Stimulated activated CD8-positive, alpha-beta memory T cell treated with anti-CD3 and anti-CD28 coated beads, Interleukin-15, amount 100 ng/mL, for 1 hour (primary cell): Measurements from ENCODE around the gene KIAA1958.
"Not testable (repeated sequence)": the region's sequence is repeated elsewhere in the genome, so short reads cannot be mapped to it uniquely, and the experiment has no call there.

Experiments used
- DNase-seq: peaks from one replicate; pipeline ENCODE4 v3.0.0-alpha.2; 2020; ENCODE audit warnings: low read depth

Gene KIAA1958

DNA sequence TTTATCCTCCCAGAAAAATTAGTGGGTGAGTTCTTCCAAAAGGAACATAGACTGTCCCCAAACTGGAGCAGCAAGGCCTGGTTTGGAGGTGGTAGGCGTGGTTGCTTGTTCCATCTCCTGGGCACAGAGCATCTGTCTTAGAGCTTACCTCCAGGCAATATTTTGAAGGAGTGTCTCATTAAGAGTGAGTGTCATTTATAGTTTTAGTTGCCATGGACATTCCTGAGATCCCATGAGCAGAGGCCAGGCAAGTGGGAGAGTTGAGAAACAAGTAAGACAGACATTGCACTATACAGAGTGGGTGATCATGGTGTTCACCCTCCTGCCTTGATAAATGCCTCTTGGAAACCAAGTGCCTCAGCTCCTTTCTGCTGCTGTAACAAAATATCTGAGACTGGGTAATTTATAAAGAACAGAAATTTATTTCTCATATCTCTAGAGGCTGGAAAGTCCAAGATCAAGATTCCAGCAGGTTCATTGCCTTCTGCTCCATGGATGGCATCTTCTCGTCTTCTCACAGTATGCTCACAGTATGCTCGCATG lies 68.5 kb downstream of the KIAA1958 start:
- no peak for DNase-seq

DNA sequence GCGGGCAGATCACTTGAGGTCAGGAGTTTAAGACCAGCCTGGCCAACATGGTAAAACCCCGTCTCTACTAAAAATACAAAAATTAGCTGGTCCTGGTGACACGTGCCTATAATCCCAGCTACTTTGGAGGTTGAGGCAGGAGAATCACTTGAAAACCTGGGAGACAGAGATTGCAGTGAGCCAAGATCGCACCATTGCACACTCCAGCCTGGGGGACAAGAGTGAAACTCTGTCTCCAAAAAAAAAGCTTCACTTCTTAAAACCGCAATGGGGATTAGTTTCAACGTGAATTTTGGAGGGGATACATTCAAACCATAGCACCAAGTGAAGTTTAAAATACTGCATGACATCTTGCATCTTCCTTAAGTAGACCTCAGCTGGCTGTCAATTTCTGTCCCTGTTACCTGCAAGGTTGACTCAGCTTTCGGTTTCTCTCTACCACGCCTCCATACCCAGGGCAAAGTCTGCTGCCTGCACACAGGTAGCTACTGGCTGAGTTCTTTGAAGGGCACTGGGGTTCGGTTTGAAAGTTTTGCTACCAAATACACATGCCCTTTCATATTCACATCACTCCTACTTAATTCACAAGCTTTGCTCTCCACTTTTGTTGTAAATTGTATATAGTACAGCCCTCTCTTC lies 69.3 kb downstream of the KIAA1958 start:
- DNase-seq, result no peak

DNA sequence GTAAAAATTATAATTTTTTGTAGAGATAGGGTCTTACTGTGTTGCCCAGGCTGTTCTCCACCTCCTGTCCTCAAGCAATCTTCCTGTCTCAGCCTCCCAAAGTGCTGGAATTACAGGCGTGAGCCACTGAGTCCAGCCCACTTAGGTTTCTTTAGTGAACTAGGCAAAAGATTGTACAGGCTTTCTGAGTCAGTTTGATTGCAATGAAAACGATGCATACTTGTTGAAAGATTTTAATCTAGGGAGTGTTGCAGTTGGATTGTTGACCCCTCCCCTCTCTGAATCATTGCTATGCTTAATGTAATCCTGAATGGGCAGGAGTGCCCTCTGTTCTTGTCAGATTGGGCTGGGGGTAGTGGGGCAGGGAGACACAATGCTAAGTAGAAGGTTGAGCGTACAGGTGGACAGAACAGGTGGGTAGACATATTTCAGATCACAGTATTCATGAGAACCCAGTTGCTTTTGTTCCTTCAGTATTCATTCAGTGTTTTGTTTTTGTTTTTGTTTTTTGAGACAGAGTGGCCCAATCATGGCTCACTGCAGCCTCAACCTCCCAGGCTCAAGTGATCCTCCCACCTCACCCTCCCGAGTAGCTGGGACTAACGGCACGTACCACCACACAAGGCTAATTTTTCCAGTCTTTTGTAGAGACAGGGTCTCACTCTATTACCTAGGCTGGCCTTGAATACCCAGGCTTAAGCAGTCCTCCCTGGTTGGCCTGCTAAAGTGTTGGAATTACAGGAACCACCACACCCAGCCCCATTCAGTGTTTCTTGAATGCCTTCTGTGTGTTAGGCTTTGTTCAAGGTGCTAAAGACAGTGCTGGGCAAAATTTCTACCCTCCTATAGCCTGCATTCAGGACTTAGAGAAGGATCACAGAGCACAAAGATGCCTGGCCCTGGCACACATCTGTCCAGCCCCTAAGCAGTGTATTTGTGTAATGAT lies 70.1 kb downstream of the KIAA1958 start:
- DNase-seq, result no peak

DNA sequence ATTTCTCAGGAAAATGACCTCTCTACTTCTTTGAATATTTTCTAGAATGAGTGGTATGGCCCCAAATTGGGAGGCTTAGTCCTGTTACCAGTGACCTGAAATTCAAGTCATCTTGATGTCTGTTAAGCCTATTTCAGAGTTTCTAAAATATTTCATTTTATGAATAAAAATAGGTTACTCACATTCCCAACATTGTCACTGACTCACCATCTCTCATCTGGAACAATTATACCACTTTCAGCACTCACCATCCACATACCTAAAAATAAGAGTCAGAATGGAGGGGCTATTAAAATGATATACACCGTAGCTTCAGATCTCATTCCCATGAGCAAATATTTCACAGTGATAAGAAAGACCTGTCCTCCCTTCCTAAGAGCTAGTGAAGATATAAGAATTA lies 71.8 kb downstream of the KIAA1958 start:
- no peak for DNase-seq

DNA sequence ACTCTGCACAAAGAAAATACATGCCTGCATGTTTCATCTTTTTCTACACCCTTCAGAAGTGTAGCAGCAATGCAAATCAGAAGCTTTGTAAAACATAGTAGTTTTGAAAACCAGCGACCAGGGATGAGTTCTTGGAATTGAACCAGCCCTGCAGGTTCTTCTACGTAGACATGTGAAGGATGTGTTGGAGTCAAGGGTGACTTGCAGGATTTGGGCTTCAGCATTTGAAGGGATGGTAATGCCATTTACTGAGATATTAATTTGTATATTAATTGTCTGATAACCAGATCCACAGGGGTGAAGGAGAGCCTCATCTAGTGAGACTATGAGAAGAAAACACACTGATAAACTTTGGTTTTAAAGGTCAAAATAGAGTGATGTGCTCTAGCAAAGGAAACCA lies 72.4 kb downstream of the KIAA1958 start:
- DNase-seq, result no peak

DNA sequence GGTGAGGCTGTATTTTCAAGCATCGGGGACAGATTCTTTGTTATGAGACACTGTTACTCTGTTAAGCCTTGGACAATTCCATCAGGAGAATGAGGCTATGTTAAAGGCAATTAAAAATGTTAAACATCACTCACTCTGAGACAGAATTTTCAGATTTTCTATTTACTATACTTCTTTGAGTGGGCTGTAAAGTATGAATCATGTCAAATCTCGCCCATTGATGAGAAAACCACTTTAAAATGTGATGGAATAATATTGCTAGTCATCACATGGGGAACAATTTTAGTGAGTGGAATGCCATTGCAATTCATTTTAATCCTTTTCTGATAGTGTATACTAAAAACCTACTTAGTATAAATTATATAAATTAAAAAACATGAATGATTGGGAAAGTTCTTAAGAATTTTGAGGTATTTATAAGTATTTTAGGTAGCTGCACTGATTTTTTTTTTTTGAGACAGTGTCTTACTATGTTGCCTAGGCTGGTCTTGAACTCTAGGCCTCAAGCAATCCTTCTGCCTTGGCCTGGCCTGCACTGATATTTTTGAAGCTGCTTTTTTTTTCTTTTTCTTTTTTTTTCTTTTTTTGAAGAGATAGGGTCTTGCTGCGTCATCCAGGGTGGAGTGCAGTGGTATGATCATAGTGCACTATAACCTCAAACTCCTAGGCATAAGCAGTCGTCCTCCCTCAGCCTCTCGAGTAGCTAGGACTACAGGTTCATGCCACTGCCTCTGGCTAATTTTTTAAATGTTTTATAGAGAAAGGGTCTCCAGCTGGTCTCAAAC lies 73.2 kb downstream of the KIAA1958 start:
- no peak for DNase-seq

DNA sequence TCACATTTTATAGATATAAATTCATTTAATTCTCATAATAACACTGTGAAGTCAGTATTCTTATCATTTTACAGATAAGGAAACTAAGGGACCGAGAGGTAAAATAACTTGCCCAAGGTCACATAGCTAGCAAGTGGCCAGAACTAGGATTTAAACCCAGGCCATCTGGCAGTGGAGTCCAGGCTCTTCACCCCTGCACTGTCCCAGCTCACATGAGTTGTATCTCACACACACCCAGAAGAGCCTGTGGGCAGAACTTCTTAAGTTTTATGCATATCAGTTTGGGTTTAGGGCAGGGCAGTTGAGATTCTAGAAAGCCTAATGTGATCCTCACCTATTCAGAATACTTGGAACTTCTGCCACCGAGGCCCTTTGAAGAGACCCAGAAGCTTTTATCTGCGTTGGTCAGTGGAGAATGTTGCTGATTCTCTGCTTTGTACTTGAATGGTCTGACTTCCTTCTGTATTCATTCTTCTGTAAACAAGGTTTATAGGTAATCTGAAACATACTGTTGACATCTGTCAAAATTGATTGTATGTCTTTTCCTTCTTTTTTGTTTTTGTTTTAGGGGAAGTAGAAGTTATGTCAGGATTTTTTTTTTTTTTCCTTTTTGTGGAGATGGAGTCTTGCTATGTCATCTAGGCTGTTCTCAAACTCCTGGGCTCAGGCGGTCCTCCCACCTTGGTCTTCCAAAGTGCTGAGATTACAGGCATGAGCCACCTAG lies 75.8 kb downstream of the KIAA1958 start:
- no peak for DNase-seq

DNA sequence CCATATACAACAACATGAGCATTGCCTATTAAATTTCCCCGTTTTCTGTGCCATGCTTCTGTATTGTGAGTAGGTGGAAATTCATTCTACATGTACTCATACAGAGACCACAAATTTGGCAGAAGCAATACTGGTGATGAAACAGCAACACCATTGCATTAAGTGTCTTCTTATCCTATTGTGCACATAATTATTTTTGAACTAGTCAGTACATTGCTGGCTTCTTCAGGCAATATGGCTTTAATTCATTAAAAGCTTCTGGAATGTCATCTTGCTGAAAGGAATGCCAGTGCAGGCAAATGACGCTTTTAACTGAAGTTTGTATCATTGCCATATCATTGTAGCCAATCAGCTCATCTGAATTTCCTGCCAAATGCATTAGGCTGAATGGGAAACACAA lies 82.6 kb downstream of the KIAA1958 start:
- no peak for DNase-seq

DNA sequence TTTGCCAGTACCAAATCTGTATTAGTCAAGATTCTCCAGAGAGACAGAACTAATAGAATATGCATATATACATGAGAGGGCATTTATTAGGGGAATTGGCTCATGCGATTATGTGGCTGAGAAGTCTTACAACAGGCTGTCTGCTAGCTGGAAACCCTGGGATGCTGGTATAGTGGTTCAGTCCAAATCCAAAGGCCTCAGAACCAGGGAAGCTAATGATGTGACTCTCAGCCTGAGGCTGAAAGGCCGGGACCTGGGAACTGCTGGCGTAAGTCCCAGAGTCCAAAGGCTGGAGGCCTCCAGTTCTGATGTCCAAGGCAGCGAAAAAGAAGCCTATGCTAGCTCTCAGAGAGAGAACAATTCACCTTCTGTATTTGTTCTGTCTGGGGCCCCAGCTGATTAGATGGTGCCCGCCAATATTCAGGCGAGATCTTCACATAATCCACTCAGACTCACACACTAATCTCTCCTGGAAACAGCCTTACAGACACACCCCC lies 84.1 kb downstream of the KIAA1958 start:
- DNase-seq, result no peak

DNA sequence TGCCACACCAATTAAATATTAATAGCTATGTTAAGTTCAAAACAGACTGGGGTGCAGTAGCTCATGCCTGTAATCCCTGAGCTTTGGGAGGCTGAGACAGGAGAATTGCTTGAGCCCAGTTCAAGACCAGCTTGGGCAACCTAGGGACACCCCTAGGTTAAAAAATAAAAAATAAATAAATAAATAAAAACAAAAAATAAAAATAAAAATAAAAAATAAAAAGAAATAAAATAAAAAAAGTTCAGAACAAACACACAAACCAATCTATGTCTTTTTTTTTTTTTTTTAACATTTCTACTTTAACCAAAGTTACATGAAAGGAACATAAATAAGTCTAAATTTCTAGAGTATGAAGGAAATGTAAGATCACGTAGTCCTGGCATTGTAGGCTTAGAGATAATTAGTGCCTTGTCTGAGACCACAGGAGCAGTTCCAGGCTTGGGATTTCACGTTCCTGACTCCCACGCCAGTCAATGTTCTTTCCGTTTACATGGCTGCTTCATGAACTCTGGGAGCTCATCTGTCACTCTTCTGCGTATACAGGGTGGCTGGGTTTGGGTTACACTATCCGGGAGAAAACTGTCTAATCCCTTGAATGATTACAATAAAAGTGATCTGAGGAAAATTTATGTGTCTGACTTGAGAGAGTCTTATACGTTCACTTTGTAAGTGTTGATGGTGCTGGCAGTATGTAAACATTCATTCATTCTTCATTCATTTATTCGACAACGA lies 85.2 kb downstream of the KIAA1958 start:
- no peak for DNase-seq

DNA sequence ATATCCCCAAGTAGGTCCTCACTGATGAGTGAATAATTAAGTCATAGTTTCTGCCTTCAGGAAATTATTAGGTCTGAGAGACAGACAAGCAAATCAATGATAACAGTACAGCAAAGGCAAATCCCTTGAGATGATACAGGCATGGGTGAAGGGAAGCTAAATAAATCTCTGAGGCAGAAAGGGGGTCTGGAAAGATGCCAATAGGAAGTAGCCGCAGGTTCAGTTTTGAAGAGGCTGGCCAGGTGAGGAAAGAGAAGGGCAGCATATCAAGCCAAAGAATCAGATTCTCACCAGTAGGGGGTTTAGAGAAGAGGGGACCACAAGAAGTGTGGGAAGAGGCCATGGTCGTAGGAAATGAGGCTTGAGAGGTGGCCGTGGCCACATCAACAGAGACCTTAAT lies 85.8 kb downstream of the KIAA1958 start:
- no peak for DNase-seq

DNA sequence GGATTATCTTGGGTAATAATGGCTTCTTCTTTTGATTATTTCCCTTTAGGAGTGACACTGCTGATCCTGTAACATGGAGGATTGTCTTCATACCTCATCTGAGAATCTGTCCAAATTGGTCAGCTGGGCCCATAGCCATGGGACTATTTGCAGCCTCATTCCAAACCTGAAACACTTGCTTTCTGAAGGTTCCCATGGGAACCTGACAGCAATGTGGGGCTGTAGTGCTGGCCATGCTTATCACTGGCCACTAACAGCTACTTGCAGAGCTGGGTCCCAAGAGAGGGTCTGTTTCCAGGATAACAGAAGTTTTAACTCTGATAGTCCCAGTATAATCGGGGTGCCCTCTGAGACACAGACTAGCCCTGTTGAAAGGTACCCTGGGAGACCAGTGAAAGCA lies 87.4 kb downstream of the KIAA1958 start:
- DNase-seq, result no peak

DNA sequence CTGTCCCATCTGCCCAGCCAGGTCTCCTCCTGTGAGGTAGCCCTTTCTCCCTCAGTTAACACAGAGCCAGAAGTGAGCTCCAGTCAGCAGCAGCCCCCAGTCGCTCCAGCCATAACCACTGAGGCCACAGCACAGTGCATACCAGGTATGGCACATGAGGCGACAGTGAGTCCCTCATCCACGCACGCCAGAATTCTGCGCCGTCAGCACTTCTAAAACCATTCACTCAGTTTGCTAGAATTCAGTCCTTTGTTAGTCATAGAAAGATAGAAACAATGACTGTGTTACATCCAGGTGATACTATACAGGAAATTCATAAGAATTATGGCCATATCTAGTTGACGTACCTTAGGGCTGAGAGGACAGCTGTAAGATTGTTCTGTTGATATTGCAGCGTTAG lies 88.5 kb downstream of the KIAA1958 start:
- no peak for DNase-seq

DNA sequence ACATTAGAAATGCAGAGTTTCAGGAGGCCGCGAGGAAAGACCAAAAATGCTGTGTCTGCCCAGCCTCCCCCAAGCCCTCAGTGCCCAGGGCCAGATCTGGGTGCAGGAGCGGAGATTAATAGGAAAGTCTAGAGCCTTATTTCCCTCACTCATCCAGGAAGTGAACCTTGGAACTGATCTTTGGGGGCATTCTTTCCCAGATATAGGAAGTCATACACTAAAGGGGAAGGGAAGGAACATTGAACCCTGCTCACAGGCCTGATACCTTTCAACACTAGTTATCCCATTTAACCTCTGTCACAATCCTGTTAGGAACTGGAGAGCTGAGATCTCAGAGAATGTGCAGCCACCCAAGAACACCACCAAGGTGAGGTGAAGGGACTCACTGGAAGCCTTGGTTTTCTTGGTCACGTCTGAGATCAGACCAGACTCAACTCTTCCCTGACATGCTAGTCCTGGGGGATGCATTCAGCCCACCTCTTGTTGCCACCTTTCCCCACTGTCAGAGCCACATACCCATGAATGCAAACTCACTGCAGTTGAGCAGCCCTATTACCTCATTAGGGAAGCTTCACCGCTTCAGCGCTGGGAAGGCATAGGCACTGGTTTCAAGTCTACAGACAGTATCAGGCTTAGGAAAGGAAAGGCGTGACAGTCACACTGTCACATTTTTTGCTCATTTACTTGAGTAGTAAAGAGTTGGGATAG lies 95.0 kb downstream of the KIAA1958 start:
- no peak for DNase-seq

DNA sequence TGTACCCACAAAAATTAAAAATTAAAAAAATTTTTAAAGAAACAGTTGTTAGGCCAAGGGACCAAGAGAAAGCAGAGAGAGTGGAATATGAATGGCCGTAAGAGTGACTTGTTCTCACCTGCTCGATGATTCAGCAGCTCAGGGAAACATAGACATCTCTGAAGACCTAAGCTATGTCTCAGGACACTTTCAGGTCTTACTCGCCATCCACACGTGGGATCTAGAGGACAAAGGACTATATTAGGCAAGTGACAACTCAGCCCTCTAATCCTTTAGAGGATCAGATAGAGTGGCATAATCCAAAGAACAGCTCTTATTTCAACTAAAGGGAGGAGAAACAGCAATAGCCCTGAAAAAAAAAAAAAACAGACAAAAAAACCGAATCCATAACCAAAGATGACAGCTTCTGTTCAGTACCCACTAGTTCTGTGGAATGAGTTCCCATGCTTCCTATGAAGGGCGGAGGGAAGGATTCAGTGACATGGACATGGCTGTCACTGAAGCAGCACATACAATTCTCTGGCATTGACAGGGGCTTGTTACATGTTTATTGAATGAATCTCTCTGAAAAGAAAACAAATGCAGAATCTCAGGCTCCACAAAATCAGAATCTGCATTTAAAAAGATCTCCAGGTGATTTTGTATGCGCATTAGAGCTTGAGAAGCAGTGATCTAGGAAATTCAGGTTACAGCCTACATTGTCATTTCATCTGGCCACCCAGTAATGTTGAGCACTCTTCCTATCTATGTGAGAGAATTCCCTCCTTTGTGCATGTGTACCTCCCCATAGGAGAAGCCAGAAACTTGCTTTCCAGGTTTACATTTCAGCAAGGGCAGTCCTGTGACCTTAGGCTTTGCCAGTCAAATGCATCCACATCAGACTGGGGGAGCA lies 96.0 kb downstream of the KIAA1958 start:
- no peak for DNase-seq

DNA sequence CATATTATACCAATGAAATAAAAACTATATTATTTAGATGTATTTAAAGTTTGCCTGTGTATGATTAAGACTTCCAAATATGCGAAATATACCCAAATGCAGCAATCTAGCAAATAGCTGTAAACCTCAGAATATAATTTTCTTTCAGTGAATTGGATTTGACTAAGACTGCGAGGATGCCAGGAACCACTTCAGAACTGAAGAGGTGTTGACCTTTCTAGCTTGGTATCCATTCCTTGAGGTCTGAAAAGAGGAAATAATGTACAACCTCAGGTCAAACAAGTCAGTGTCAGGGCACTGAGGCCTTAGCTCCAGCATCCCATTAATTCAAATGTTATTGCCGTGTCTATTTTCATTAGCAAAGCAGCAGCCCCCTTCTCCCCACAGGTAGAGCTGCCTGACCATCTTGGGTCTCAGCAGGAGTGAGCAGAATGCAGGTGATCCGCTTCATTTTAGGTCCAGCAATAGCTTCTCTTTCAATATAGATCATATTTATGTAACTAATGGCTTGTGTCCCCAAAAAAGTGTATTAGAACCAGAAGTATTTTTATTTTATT lies 100.0 kb downstream of the KIAA1958 start:
- no peak for DNase-seq

DNA sequence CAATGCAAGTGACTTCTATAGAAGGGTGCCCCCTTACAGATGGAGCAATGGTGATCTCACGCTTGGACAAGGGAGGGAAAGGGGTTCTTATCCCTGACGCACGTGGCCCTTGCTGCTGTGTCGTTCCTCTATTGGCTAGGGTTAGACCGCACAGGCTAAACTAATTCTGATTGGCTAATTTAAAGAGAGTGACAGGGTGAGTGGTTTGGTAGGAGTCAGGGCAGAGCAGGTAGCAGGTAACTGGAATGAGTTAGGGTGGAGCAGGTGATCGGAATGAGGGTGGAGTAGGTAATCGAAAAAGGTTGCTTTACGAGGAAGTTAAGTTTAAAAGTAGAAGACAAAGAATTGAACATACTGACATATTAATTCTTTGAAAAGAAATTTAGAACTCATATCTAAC lies 105.2 kb downstream of the KIAA1958 start:
- DNase-seq, result not testable (repeated sequence)

DNA sequence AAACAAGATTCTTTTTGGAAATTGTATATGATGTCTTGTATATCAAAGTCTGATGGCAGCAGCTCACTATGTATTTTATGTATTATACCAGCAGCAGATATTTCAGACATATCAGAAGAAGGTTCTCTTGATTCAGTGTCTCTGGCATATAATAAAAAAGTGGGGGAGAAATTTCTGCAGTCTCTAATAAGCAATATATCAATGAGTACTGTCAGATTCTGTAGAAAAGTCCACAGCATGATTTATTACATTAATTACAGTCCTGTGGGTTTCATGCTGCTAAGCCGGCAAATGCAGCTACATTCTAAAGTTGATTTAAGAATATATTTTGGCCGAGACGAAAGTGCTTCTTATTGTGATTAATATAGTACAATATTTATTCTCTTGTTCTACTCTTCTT lies 113.1 kb downstream of the KIAA1958 start:
- no peak for DNase-seq

DNA sequence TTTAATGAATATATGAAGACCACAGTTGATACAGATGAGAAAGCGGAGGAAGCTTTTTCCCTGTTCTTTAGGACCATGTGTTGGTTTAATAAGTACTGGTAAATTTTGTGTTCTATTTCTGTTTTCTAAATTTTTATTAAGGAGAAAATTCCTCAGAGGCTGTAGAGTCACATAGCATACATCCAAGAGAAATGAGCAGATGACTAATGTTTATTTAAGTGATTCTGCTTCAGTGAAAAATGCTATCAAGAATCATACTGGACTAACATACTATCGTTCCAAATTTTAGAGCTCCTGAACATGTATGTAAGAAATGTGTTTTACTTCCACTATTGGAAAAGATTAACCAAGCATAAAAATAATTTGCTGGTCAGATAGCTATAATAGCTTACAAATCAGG lies 115.0 kb downstream of the KIAA1958 start:
- no peak for DNase-seq
